NOMO-1 treated with dmso at 0.1 percent for 144 hours (cell line): ENCODE results near the gene FRMD1.

Source experiments
- DNase-seq: peaks from one replicate; lab custom pipeline; 2025; ENCODE audit not compliant: unreplicated experiment; lab: John Stamatoyannopoulos, UW

The FRMD1 gene

GRCh38 chr6:168096271-168096764 is 17.3 kb upstream of the FRMD1 start:
- DNase-seq: no peak

DNA sequence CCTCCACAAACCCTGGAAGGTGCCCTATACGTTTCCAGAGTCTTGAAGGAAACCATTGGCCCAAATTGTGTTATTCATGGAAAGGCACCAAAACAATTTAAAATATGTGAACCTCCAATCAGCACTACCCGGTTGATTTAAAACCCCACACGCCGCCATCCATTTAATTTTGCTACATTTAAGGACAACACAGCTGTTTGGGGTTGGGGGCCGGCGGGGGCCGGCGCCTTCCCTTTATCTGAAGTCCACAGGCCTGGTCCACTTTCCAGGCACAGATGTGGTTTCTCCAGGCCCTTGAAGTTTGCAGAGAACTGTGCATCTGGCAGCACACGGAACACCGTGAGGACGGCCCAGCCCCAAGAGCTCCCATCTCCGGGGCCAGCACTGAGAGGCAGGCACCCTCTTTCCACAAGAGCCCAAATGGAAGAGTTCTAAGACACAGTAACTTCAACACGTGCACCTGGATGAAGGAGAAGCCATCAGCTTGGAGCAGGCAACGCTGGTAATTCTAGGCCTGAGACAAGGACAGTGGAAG is 16.8 kb upstream of the FRMD1 start:
- no peak for DNase-seq

- no peak for DNase-seq
Measured at GRCh38 chr6:168095171-168095691, 16.2 kb upstream of the FRMD1 start.

DNA sequence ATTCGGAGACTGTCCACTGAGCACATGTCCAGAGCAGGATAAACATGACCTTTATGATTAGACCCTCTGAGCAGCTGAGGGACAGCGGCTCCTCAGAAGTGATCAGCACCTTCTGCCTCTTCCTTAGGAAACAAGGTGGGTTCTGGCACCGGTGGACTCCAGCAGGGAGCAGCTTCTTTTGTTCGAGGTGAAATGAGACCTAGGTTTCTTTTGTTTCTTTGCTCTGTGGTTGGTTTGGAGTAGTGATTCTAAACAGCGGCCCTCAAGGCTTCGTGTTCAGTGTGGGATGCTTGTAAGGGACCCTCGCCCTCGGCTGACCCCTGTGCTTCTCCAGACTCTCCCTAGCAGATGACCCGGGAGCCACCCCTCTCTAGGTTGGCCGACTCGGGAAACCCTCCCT is 14.6 kb upstream of the FRMD1 start:
- DNase-seq: no peak

GRCh38 chr6:168093071-168093505 is 14.1 kb upstream of the FRMD1 start:
- no peak for DNase-seq

- DNase-seq: no peak
Measured at GRCh38 chr6:168092541-168092940, 13.5 kb upstream of the FRMD1 start.

GRCh38 chr6:168091381-168092264 is 12.6 kb upstream of the FRMD1 start:
- no peak for DNase-seq

GRCh38 chr6:168090706-168091105 is 11.7 kb upstream of the FRMD1 start:
- no peak for DNase-seq

GRCh38 chr6:168090064-168090690 is 11.2 kb upstream of the FRMD1 start:
- no peak for DNase-seq

GRCh38 chr6:168089186-168090063 is 10.4 kb upstream of the FRMD1 start:
- no peak for DNase-seq

GRCh38 chr6:168088161-168089053 is 9.4 kb upstream of the FRMD1 start:
- DNase-seq: no peak

- DNase-seq: no peak
Measured at GRCh38 chr6:168087436-168088160, 8.6 kb upstream of the FRMD1 start.

DNA sequence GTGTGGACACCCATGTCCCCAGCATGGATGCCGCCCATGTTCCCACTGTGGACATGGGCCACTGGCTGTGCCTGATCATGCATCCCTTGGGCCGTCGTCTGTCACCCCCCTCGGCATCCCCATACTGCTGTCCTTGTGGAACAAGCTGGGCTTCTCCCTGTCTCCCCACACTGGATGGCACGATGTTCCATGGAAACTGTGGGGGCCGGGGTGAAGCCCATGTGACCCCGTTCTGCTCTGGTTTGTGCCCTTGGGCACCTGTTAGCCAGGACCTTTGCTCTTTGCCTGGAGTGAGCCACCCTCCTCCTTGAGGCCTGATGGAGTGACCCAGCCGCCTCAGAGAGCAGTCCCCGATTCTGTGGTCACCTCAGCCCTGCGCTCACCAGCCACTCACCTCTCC is 7.6 kb upstream of the FRMD1 start:
- no peak for DNase-seq

GRCh38 chr6:168086066-168086465 is 7.1 kb upstream of the FRMD1 start:
- no peak for DNase-seq

GRCh38 chr6:168084465-168085160 is 5.6 kb upstream of the FRMD1 start:
- DNase-seq: no peak

DNA sequence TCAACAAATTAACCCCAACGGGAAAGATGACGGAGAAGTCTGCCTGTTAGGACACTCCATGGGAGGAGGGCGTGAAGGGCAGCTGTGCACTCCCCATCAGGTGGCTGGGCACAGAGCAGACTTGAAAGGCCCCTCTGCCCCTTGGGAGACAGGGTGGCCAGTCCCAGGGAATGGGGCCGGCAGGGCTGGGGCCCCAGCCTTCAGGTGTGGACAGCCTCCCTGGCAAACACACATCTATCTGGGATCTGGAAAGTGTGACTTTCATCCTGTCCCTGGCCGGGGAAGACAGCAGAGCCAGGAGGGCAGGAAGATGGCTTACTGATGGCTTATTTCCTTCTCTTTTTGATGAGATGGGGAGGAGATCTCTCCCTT is 4.5 kb upstream of the FRMD1 start:
- DNase-seq: no peak

DNA sequence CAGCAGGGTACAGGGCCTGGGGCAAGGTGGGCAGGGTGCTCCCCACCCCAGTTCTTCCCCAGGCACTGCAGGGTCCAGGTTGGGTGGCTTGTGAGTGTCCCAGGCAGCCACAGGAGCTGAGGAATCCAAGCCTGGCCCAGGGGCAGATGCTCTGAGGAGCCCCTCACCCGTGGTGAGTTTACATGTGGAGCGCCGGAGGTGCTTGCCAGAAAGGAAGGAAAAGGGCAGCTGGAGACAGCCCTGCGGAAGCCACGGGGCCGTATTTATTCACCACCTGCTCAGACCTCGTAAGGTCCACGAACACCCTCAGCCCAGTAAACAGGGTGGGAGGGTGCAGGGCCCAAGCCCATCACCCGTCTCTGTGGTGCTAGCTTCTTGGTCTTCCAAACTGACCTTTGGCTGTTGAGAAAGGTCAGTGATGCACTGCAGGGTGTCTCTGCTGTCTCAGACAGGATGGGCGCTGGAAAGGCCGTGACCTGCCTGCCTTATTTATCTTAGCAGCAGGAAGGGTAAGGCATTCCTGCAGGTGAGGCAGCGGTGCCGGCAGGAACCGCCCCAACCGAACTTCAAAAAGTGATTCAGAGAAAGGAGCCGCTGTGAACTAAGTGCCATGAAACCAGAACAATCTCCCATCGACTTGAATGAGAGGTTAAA is 4.0 kb upstream of the FRMD1 start:
- DNase-seq: no peak
